Activated gamma-delta T cell (primary cell): ENCODE measurements around the gene CD55.

Experiments
- DNase-seq: peaks from one replicate; lab custom pipeline; 2025; lab: John Stamatoyannopoulos, UW

CD55 gene

GRCh38 chr1:207330011-207330710 is 8.7 kb downstream of the CD55 start:
- no peak for DNase-seq

DNA sequence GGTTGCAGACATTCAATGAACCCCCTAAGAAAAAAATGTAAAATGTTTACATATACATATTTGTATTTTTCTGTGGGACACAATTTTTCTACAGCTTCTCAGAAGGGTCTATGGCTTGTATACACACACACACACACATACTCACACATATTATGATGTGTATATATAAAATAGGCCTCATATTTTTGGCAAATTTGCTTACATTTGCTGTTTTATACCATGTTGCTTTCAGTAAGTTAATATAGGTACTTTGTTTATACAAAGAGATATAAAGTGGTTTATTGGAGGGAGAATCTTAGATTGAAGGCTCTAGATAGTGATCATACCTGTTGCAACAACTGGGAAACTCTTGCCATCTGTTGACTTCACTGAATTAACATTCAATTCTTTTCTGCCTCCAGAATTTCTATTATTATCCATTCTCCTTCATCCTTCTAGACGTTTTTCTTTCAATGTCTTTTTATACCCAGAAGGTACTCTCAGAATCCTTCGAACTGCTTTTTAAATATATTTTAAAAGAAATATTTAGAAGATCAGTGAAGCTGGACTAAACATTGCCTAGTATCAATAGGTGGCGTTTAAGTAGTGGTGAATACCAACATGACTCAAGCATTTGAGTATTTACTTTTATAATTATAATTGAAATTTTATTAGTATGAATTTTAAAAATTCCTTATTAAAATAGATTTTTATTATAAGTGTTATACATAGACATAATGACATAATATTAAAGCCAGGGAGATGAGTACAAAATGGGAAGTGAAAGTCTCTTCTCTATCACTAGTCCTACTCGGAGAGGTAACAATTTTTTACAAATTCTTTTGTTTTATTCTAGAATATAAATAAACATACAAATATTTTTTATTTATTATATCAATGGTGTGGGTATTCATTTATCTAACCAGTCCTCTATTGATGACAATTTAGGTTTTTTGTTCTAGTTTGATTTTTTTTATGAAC is 10.2 kb downstream of the CD55 start:
- no peak for DNase-seq

- DNase-seq: no peak
Observed at GRCh38 chr1:207333009-207333600, 11.6 kb downstream of the CD55 start.

- DNase-seq: no peak
Observed at GRCh38 chr1:207333620-207334019, 12.1 kb downstream of the CD55 start.

DNA sequence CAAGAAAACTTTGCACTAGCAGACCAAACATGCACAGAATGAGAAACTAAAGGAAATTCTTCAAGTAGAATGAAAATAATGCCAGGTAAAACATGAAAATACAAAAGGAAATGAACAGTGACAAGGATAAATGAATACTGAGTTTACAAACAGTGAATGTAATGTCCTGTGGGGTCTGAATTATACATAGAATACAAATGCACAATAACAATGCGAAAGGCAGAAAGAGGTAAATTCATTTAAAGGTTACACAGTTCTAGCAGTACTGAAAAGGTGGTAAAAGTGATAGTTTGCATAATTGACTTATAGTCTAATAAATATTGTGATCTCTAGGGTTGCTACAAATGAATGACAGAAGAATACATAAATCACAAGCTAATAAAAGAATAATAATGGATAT is 12.9 kb downstream of the CD55 start:
- DNase-seq: no peak

GRCh38 chr1:207335138-207335537 is 13.7 kb downstream of the CD55 start:
- no peak for DNase-seq

- DNase-seq: no peak
Observed at GRCh38 chr1:207335695-207336363, 14.4 kb downstream of the CD55 start.

GRCh38 chr1:207336559-207337467 is 15.3 kb downstream of the CD55 start:
- DNase-seq: no peak

GRCh38 chr1:207342332-207342731 is 20.9 kb downstream of the CD55 start:
- no peak for DNase-seq

DNA sequence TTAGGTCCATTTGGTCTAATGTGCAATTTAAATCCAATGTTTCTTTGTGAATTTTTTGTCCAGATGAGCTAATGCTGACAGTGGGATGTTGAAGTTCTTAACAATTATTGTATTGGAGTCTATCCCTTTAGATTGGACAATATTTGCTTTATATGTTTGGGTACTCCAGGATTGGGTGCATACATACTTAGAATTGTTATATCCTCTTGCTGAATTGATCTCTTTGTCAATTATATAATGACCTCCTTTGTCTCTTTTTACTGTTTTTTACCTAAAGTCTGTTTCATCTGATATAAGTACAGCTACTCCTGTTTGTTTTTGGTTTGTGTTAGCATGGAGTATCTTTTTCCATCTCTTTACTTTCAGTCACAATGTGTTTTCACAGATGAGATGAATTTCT is 22.2 kb downstream of the CD55 start:
- DNase-seq: no peak

GRCh38 chr1:207344221-207344620 is 22.7 kb downstream of the CD55 start:
- DNase-seq: no peak

DNA sequence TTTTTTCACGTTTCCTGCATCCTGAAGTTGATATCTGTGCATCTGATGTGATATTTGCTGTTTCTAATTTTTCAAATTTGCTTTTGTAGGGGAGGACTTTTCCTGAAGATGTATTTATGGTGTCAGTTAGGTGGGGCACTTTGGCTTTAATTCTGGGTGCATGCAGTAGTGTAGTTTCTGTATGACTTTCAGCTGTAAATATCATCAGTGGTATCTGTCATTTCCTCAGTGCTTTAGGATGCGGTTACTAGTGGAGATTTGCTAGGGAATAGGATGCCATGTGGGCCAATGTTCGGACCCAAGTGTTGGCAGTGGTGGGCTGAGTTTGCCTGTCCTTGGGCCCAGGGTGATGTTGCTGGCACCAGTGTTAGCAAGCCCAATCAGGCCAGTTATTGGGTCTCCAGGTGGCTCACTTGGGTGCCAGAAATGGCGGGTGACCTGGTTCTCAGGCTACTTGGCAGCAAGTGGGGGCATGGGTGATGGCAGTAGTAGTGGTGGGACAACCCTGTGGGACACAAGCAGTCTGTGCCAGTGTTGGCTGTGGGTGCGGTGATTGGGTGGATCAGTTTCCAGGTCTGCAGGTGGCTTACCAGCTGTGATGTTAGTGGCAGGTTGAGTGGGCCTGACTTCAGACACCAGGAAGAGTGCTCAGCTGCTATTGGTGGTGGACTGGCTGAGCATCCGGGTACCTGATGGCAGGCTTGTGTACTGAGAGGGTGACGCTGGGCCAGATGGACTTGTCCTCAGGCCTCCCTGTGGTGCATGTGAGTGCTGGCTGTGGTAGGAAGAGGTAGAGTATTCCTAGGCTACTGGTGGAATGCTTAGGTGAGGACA is 24.4 kb downstream of the CD55 start:
- no peak for DNase-seq

- DNase-seq: no peak
Observed at GRCh38 chr1:207346513-207346912, 25.0 kb downstream of the CD55 start.

DNA sequence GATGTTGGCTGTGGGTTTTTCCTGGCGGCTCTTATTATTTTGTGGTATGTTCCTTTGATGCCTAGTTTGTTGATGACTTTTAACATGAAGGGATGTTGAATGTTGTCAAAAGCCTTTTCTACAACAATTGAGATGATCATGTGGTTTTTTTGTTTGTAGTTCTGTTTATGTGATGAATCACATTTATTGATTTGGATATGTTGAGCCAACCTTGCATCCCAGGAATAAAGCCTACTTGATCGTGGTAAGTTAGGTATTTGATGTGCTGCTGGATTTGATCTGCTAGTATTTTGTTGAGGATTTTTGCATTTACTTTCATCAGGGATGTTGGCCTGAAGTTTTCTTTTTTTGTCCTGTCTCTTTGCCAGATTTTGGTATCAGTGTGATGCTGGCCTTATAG is 28.5 kb downstream of the CD55 start:
- DNase-seq: no peak

- no peak for DNase-seq
Observed at GRCh38 chr1:207352554-207352953, 31.1 kb downstream of the CD55 start.

DNA sequence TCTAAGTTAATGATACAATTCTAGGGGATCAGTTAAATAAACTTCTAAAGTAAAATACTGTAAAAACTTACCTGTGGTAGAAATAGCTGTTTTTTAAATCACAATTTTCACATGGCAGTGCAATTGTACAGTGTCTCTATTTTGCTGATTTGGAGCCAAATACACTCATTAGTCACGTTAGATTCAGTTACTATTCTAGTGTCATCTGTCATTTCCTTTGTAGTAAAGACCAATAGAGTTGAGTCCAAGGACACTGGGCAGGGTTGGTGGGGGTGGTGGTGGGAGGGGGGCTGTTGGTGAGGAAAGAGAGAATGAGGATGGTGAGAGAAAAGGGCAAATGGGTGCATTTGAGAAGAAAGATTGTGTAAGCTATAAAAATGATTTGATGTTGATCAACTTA is 33.6 kb downstream of the CD55 start:
- DNase-seq: no peak

DNA sequence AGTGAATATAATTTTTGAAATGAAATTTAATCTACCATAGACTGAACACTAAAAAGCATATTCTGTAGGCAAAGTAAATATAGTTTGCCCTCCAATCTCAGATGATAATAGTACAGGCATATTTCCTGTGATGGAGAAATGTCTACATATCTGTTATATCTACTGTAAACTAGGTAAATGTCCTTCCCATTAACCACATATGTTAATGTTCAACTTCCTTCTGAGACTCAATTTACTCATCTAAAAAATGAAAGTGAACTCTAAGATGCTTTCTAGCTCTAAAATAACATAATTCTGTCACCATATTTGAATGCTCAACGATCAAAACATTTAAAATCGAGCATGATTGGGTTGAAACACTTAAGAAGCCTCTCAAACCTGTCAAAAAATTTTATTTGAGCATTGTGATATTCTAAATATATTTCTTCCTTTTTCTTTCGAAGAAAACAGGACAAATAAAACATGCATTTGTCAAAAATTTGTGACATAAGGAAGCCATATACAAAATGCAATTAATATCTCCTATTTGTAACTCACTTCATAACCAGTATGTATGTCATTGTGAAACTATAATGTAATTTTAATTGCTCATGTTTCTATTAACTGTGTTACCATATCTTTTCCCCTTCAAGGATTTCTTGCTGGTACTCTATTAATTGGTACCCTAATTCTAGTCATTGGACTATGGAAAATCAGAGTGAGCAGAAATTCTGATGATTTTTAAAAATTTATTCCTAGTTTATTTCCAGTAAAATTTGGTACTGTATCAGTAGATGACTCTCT is 34.2 kb downstream of the CD55 start:
- no peak for DNase-seq

- DNase-seq: no peak
Observed at GRCh38 chr1:207361029-207361428, 39.6 kb downstream of the CD55 start.

GRCh38 chr1:207361889-207362288 is 40.4 kb downstream of the CD55 start:
- no peak for DNase-seq
